GM18867 (cell line): ENCODE results near the gene MYL3.
"Not testable (repeated sequence)": the region's sequence is repeated elsewhere in the genome, so short reads cannot be mapped to it uniquely, and the experiment has no call there.

Experiments used
- ATAC-seq: cut with Tn5 transposase; IDR thresholded peaks from one replicate; pipeline ENCODE4 v1.9.1; 2021; ENCODE audit warnings: mild to moderate bottlenecking, moderate library complexity; ENCODE audit not compliant: unreplicated experiment

The MYL3 gene

GRCh38 chr3:46831316-46831715, 31.9 kb downstream of the MYL3 start:
- ATAC-seq: no peak

GRCh38 chr3:46830801-46831200, 32.4 kb downstream of the MYL3 start:
- ATAC-seq: no peak

- peak; percentile 92 for ATAC-seq
These were observed 33.5 kb downstream of the MYL3 start for GRCh38 chr3:46829699-46830208.

- ATAC-seq: no peak
These were observed 37.8 kb downstream of the MYL3 start for GRCh38 chr3:46825450-46825849.

GRCh38 chr3:46824211-46824970, 38.9 kb downstream of the MYL3 start:
- no peak for ATAC-seq

GRCh38 chr3:46823314-46823713, 39.9 kb downstream of the MYL3 start:
- ATAC-seq: not testable (repeated sequence)

GRCh38 chr3:46821553-46821952, 41.7 kb downstream of the MYL3 start:
- no peak for ATAC-seq

- ATAC-seq: no peak
These were observed 42.4 kb downstream of the MYL3 start for GRCh38 chr3:46820852-46821251.

GRCh38 chr3:46812237-46812791, 50.9 kb downstream of the MYL3 start:
- no peak for ATAC-seq

- no peak for ATAC-seq
These were observed 51.5 kb downstream of the MYL3 start for GRCh38 chr3:46811615-46812236.

- ATAC-seq: peak; percentile 44
These were observed 54.5 kb downstream of the MYL3 start for GRCh38 chr3:46808766-46809165.
